ENCODE results near the gene CLSTN2. TPM values are rescaled to one million over a fixed set of nuclear protein-coding genes. Genes with fewer than 3 reads are reported as not detected.

CLSTN2 gene
- total and polyA plus RNA-seq, 2 of the 13 experiments (the other 11 are each of a cell fraction or from before 2014, with no cell fraction given): not detected

DNA sequence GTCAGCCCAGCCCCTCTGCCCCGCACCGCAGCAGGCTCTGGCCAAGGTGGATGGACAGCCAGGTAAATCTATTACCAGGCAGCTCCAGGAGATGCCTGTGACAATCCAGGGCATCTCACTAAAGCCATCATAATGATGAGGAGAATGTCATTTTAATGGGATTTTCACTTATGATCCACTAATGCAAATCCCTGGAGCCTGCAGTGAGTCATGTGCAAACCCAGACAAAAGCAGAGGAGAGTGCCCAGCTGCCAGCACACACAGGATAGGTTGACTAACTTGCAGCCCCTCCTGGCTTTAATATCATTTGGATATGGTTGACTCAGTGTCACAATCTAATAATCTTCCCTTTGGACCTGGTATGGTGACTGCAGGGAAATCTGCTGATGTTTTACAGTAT lies 536.0 kb downstream of the CLSTN2 start:
- Histone ChIP-seq H3K4me1 (ENCODE audit: insufficient read depth, low read length) (no peaks in the 10 kb centered on the region), H3K9ac (ENCODE audit: insufficient read depth, low read depth, low read length) (no peak overlapping the region), H3K79me2 (ENCODE audit: insufficient read depth, low read length) (no peaks in the 10 kb centered on the region), H2AFZ (ENCODE audit: low read length) (no peak overlapping the region), H3K4me2 (ENCODE audit: low read depth, low read length) (no peak overlapping the region), H4K20me1 (ENCODE audit: insufficient read depth, low read length) (no peaks in the 10 kb centered on the region), H3K27me3 (ENCODE audit: control insufficient read depth in 1 of 2, insufficient read depth in 2 of 2, low read length in 2 of 2) (no peaks in the 10 kb centered on the region), H3K27ac (ENCODE audit: extremely low read length, insufficient read depth, low read length) (no peak overlapping the region), H3K36me3 (replicated peaks in 1 of 2; ENCODE audit: control insufficient read depth in 1 of 2, insufficient read depth in 2 of 2, low read length in 2 of 2) (no peaks in the 10 kb centered on the region), H3K9me3 (ENCODE audit: low read length) (no peaks in the 10 kb centered on the region), H3K4me3 (replicated peaks in 1 of 3; ENCODE audit: insufficient read depth in 1 of 3, low read depth in 2 of 3, low read length in 3 of 3) (no peak overlapping the region)
- TF ChIP-seq SATB2 (CRISPR knock-in tag; IDR thresholded peaks at IDR 0.05): no peak
- TF ChIP-seq, protein P1, sequence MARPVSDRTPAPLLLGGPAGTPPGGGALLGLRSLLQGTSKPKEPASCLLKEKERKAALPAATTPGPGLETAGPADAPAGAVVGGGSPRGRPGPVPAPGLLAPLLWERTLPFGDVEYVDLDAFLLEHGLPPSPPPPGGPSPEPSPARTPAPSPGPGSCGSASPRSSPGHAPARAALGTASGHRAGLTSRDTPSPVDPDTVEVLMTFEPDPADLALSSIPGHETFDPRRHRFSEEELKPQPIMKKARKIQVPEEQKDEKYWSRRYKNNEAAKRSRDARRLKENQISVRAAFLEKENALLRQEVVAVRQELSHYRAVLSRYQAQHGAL (CRISPR knock-in tag; IDR thresholded peaks at IDR 0.05; ENCODE audit: not compliant biosample characterization): no peak
- intact Hi-C loops (cut with micrococcal nuclease; ENCODE audit: unreplicated experiment) (no loop called here), in situ Hi-C loops (cut with HindIII; ENCODE audit: extremely low pct_ligation_motif_present, low pct_unique_long_range_greater_than_20kb) (no loop called here)
- POLR2A ChIA-PET: no interaction called here
- no TSS peak for BruUV-seq (replicated peaks)
- FAIRE-seq: no peak
- ATAC-seq: no peak
- CTCF ChIA-PET (ENCODE audit: low intra/inter-chr PET ratio, low total read pairs): no interaction called here
- DNase-seq (ENCODE audit: low spot score): no peak
- 0% methylated on average over 2 of the region's 2 CpGs for WGBS (ENCODE audit: low lambda C conversion rate)

DNA sequence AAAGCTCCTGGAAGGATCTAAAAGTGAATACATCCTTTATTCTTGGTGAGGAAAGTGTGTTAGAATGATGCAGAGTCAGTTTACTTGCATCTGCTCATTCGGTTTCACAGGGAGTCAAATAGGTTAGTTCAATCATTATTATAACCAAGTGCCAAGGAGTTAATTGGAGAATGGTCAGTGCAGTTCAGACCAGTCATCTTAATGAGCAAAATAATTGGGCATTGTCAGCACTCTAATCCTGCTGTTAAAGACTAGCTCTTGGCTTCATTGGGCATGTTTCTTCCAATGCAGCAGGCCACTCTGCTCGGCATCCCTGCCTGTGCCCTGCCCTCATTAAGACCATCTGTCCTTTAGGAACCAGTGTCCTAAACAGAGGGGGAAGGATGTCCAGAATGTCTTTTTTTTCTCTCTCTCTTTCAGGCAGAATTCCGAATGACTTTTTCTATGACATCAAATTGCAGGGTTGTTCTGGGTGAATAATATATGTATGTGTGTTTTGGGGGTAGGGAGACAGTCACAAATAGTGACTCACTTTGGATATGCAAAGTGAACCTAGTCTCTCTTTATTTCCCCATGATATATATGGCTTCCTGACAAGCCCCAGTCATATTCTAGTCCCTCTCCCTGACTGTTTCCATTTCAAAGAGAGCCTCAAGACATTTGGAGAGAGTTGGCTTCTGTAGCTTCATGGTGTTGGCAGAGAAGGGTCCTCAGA lies 537.5 kb downstream of the CLSTN2 start:
- Histone ChIP-seq H3K4me1 (ENCODE audit: insufficient read depth, low read length) (no peaks in the 10 kb centered on the region), H2AFZ (ENCODE audit: low read length) (no peak overlapping the region), H3K36me3 (replicated peaks in 1 of 2; ENCODE audit: control insufficient read depth in 1 of 2, insufficient read depth in 2 of 2, low read length in 2 of 2) (no peaks in the 10 kb centered on the region), H3K27ac (ENCODE audit: extremely low read length, insufficient read depth, low read length) (no peak overlapping the region), H3K79me2 (ENCODE audit: insufficient read depth, low read length) (no peaks in the 10 kb centered on the region), H3K27me3 (ENCODE audit: control insufficient read depth in 1 of 2, insufficient read depth in 2 of 2, low read length in 2 of 2) (no peaks in the 10 kb centered on the region), H4K20me1 (ENCODE audit: insufficient read depth, low read length) (no peaks in the 10 kb centered on the region), H3K4me3 (replicated peaks in 1 of 3; ENCODE audit: insufficient read depth in 1 of 3, low read depth in 2 of 3, low read length in 3 of 3) (no peak overlapping the region), H3K9ac (ENCODE audit: insufficient read depth, low read depth, low read length) (no peak overlapping the region), H3K4me2 (ENCODE audit: low read depth, low read length) (no peak overlapping the region), H3K9me3 (ENCODE audit: low read length) (no peaks in the 10 kb centered on the region)
- no peak for ATAC-seq
- TF ChIP-seq ZZZ3 (CRISPR knock-in tag; IDR thresholded peaks at IDR 0.05; ENCODE audit: borderline replicate concordance) (no peak), SP140L (CRISPR knock-in tag; IDR thresholded peaks at IDR 0.05; ENCODE audit: borderline replicate concordance) (no peak)
- TF ChIP-seq, protein P2, sequence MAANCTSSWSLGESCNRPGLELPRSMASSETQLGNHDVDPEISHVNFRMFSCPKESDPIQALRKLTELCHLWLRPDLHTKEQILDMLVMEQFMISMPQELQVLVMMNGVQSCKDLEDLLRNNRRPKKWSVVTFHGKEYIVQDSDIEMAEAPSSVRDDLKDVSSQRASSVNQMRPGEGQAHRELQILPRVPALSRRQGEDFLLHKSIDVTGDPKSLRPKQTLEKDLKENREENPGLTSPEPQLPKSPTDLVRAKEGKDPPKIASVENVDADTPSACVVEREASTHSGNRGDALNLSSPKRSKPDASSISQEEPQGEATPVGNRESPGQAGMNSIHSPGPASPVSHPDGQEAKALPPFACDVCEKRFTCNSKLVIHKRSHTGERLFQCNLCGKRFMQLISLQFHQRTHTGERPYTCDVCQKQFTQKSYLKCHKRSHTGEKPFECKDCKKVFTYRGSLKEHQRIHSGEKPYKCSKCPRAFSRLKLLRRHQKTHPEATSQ (CRISPR knock-in tag; IDR thresholded peaks at IDR 0.05; ENCODE audit: borderline replicate concordance): no peak
- no peak for FAIRE-seq
- BruUV-seq (replicated peaks): no TSS peak
- in situ Hi-C loops (cut with HindIII; ENCODE audit: extremely low pct_ligation_motif_present, low pct_unique_long_range_greater_than_20kb): no loop called here
- intact Hi-C loops (cut with micrococcal nuclease; ENCODE audit: unreplicated experiment): no loop called here
- ChIA-PET CTCF (ENCODE audit: low intra/inter-chr PET ratio, low total read pairs) (no interaction called here), POLR2A (no interaction called here)
- WGBS (ENCODE audit: low lambda C conversion rate): 0% methylated on average over 3 of the region's 3 CpGs
- no peak for DNase-seq (ENCODE audit: low spot score)
